ENCODE measurements around the gene RRP12. TPM values are rescaled to one million over a fixed set of nuclear protein-coding genes. Genes with fewer than 3 reads are reported as not detected.
A peak's percentile ranks its signal among the peaks of the same experiment; 100 is the strongest.

The RRP12 gene
- total RNA-seq, 6 donors from 2014 or later, result 20.4 to 38.2 (median 28.9) TPM

GRCh38 chr10:97318772-97319651 is 82.1 kb downstream of the RRP12 start, which contains the start of gene FRAT1:
TSS of gene FRAT1 (plus strand) at chr10:97319271. CDS start at chr10:97319454, 183 bp downstream.
- H3K9me3 ChIP-seq, result no peaks in the 10 kb centered on the region
- H3K4me1 ChIP-seq, result peaks cover 21 to 34% (median 27%) of the 10 kb centered on the region in 4 donors
- H3K27me3 ChIP-seq, result no peaks in the 10 kb centered on the region
- ATAC-seq (ENCODE audit: low FRiP score in 2 of 2) (peak; percentile 94 to 95), DNase-seq (peak; percentile 88 to 97)
- TF ChIP-seq CTCF (IDR thresholded peaks at IDR 0.05) (peak in 3 of 6 experiments; percentile 5 to 24 (median 17)), POLR2AphosphoS5 (IDR thresholded peaks at IDR 0.05) (peak; percentile 70 to 78), POLR2A (IDR thresholded peaks at IDR 0.05) (peak; percentile 40 to 98 (median 92)), EP300 (IDR thresholded peaks at IDR 0.05) (no peak)
- 0 to 2% methylated on average over 17 to 23 of the region's 79 CpGs for WGBS, 2 donors
- peak within 1 kb of the TSS; percentile 62 to 90 (median 88) for H3K4me3 ChIP-seq
- peak within 1 kb of the TSS; percentile 98 to 100 (median 100) for H3K27ac ChIP-seq
- no peaks in the 10 kb centered on the region for H3K36me3 ChIP-seq

- WGBS, 2 donors, result 56 to 64% methylated on average over 4 of the region's 4 CpGs
- no peak for DNase-seq
Observed at GRCh38 chr10:97314671-97315070, 86.5 kb downstream of the RRP12 start.

GRCh38 chr10:97312897-97313296 is 88.2 kb downstream of the RRP12 start:
- H3K27ac ChIP-seq, result no peak overlapping the region
- 82 to 85% methylated on average over 6 of the region's 6 CpGs for WGBS, 2 donors
- DNase-seq (no peak), ATAC-seq (ENCODE audit: low FRiP score in 2 of 2) (no peak)
- H3K4me3 ChIP-seq, result no peak overlapping the region
- no peaks in the 10 kb centered on the region for H3K9me3 ChIP-seq
- no peak for TF ChIP-seq CTCF (IDR thresholded peaks at IDR 0.05)
- no peak for TF ChIP-seq POLR2A (IDR thresholded peaks at IDR 0.05)
- TF ChIP-seq POLR2AphosphoS5 (IDR thresholded peaks at IDR 0.05), result no peak
- TF ChIP-seq EP300 (IDR thresholded peaks at IDR 0.05), result no peak
- no peaks in the 10 kb centered on the region for H3K36me3 ChIP-seq
- peaks cover 0 to 4% (median 1%) of the 10 kb centered on the region in 4 donors for H3K4me1 ChIP-seq
- H3K27me3 ChIP-seq, result no peaks in the 10 kb centered on the region

More at GRCh38 chr10:97314671-97315070, 86.5 kb downstream of the RRP12 start:
- Histone ChIP-seq H3K27me3 (no peaks in the 10 kb centered on the region), H3K4me3 (no peak overlapping the region), H3K4me1 (peaks cover 0 to 8% (median 5%) of the 10 kb centered on the region in 4 donors), H3K36me3 (no peaks in the 10 kb centered on the region), H3K9me3 (no peaks in the 10 kb centered on the region), H3K27ac (no peak overlapping the region)
- ATAC-seq (ENCODE audit: low FRiP score in 2 of 2), result no peak
- TF ChIP-seq CTCF (IDR thresholded peaks at IDR 0.05), result no peak

GRCh38 chr10:97311111-97311626 is 90.0 kb downstream of the RRP12 start:
- no peaks in the 10 kb centered on the region for H3K36me3 ChIP-seq
- ATAC-seq (ENCODE audit: low FRiP score in 2 of 2), result no peak
- no peaks in the 10 kb centered on the region for H3K4me1 ChIP-seq
- DNase-seq, result no peak
- no peaks in the 10 kb centered on the region for H3K27me3 ChIP-seq
- no peak overlapping the region for H3K27ac ChIP-seq
- 95 to 97% methylated on average over 4 of the region's 4 CpGs for WGBS, 2 donors
- TF ChIP-seq EP300 (IDR thresholded peaks at IDR 0.05) (no peak), POLR2AphosphoS5 (IDR thresholded peaks at IDR 0.05) (no peak), CTCF (IDR thresholded peaks at IDR 0.05) (no peak), POLR2A (IDR thresholded peaks at IDR 0.05) (no peak)
- H3K4me3 ChIP-seq, result no peak overlapping the region
- no peaks in the 10 kb centered on the region for H3K9me3 ChIP-seq
